Ishikawa (cell line): ENCODE results near the gene MICAL3.

Experiments
- CEBPB ChIP-seq: IDR thresholded peaks from 2 replicates; pipeline ENCODE4 v1.6.1; 2012
- CREB1 ChIP-seq: IDR thresholded peaks from 2 replicates; pipeline ENCODE4 v1.6.1; 2012; ENCODE audit warnings: low read depth
- EGR1 ChIP-seq: IDR thresholded peaks from 2 replicates; pipeline ENCODE4 v1.6.1; 2012
- EP300 ChIP-seq: IDR thresholded peaks from 2 replicates; pipeline ENCODE4 v1.6.1; 2012; ENCODE audit warnings: borderline replicate concordance
- FOXM1 ChIP-seq: IDR thresholded peaks from 2 replicates; pipeline ENCODE4 v1.6.1; 2012; ENCODE audit warnings: low read depth, borderline replicate concordance
- NFIC ChIP-seq: IDR thresholded peaks from 2 replicates; pipeline ENCODE4 v1.6.1; 2012
- RAD21 ChIP-seq: IDR thresholded peaks from 2 replicates; pipeline ENCODE4 v1.6.1; 2012; ENCODE audit warnings: low read depth
- REST ChIP-seq: IDR thresholded peaks from 2 replicates; pipeline ENCODE4 v1.6.1; 2012; ENCODE audit warnings: low read depth, mild to moderate bottlenecking
- TAF1 ChIP-seq: IDR thresholded peaks from 2 replicates; pipeline ENCODE4 v1.6.1; 2012; ENCODE audit warnings: low read depth, mild to moderate bottlenecking
- TCF12 ChIP-seq: IDR thresholded peaks from 2 replicates; pipeline ENCODE4 v1.6.1; 2012; ENCODE audit warnings: low read depth
- TEAD4 ChIP-seq: IDR thresholded peaks from 2 replicates; pipeline ENCODE4 v1.6.1; 2012
- USF1 ChIP-seq: IDR thresholded peaks from 2 replicates; pipeline ENCODE4 v1.6.1; 2012
- YY1 ChIP-seq: IDR thresholded peaks from 2 replicates; pipeline ENCODE4 v1.6.1; 2012; ENCODE audit warnings: low read depth
- ZBTB7A ChIP-seq: IDR thresholded peaks from 2 replicates; pipeline ENCODE4 v1.6.1; 2012; ENCODE audit warnings: low read depth
- TF ChIP-seq, protein P1 (sequence below): IDR thresholded peaks from 2 replicates; pipeline ENCODE4 v1.6.1; 2012

MICAL3 gene

GRCh38 chr22:17808693-17809403, 215.5 kb downstream of the MICAL3 start:
- TF ChIP-seq TAF1 (no peak), FOXM1 (no peak), RAD21 (no peak)
- TF ChIP-seq, protein P1, sequence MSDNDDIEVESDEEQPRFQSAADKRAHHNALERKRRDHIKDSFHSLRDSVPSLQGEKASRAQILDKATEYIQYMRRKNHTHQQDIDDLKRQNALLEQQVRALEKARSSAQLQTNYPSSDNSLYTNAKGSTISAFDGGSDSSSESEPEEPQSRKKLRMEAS, result no peak

DNA sequence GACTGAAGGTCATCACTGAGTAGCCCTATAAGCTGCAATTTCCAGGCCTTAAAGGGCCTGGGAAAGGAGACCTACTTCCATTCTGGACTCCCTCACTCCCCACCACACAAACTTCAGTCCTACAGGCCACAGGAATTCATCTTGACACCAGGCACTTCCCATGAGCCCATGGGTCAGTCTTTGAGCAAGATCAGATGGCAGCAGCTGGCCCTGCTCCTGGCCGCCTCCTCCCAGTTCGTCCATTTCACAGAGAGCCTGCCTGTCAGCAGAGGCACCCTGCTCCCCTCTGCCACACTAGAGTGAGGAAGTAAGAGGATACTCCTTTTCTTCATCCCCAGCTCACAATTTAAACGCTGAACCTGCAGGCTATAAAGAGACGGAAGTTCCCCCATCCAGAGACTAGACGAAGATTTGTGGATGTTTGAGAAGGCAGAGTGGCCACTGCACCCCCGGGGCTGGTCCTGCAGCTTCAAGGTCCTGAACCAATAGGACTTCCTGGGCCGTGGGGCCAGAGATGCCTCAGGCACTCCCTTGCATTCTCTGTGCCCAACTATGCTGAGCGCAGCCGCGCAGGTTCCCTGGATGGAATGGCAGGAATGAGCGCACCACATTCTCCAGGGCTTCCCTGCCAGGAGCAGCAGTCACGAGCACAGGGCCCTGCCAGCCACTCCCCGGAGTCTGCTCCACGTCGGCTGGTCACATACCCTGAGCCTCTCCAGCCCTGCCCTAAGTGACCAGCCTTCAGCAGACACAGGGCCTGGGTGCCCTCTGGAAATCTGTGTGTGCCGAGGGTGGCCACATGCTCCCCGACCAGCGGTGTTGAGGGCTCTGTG, 216.6 kb downstream of the MICAL3 start:
- TF ChIP-seq, protein P1, result no peak
- no peak for TF ChIP-seq FOXM1
- TF ChIP-seq TEAD4, result peak; percentile 90

- TF ChIP-seq FOXM1, result no peak
- TF ChIP-seq TEAD4, result no peak
- TF ChIP-seq ZBTB7A, result no peak
- no peak for TF ChIP-seq TCF12
- no peak for TF ChIP-seq RAD21
- TF ChIP-seq CEBPB, result no peak
- TF ChIP-seq, protein P1, result no peak
- no peak for TF ChIP-seq EP300
- TF ChIP-seq NFIC, result no peak
- TF ChIP-seq EGR1, result no peak
- no peak for TF ChIP-seq USF1
Measured at GRCh38 chr22:17807086-17807485, 217.3 kb downstream of the MICAL3 start.

DNA sequence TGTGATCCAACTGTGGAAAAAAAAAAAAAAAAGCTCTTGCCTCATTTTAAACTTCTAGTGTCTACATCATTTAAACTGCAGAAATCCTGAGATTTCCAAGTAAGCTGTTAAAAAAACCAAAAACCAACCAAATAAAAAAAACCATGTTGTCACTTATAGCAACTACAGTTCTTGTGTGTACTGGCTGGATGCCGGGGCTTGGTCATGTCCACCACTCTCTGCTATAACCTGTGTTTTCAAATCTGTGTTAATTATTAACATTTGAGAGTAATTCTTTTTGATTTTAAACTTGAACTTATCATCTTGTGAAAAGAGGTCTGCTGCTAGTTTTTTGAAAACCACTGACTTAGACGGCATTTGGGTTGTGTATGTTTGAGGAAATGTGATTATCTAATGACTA, 217.9 kb downstream of the MICAL3 start:
- TF ChIP-seq CREB1 (no peak), USF1 (no peak)

DNA sequence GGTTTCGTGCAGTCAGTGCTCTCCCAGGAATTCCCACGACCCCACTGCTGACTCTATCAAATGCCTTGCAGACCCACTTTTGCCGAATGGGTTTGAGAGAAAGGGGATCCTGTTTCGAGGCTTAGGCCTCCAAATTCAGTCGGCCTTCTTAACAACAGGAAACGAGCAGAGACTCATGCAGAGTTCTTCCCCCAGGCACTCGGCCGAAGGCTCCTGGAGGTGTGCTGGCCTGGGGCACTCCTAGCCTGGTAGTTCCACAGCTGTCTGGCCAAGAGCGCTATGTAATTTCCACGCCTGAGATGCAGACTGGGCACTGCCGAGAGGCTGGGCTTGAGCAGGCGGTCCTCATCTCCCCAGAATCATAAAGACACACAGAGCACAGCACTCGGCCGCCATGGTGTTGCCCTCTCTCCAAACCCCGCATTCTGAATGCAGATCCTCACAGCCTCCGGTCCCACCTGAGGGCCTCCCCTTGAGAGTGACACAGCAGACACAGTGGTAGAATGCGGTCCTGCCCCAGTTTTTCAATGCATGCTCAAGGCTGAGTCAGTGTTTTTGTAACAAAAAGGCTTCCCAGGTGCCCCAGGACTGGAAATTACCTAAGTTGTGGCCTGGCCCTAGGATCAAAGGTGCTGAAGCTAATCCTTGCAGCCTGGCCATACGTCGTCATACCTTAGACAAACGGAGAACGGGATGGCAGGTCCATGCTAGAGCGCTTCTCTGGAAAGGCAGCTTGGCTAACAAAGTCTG, 219.9 kb downstream of the MICAL3 start:
- no peak for TF ChIP-seq EP300
- TF ChIP-seq FOXM1, result no peak
- no peak for TF ChIP-seq CREB1
- no peak for TF ChIP-seq TAF1
- TF ChIP-seq YY1, result no peak
- TF ChIP-seq TEAD4, result no peak

- TF ChIP-seq USF1 (no peak), EGR1 (no peak)
Measured at GRCh38 chr22:17803609-17804270, 220.6 kb downstream of the MICAL3 start.

DNA sequence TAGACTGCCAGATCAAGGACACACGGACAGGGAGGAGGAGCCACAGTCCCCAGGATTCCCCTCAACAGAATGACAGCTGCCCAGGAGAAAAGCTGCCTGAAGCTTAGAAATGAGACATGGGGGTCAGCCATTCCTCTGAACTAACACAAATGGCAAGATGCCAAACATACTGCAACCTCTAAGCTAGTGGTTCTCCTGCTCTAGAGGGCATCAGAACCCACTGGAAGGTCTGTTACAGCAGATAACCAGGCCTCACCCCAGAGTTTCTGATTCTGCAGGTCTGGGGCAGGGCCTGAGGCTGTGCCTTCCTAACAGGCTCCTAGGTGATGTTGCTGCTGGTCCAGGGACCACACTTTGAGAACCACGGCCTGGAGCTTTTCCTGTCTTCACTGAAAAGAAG, 221.5 kb downstream of the MICAL3 start:
- TF ChIP-seq FOXM1 (no peak), ZBTB7A (no peak)

DNA sequence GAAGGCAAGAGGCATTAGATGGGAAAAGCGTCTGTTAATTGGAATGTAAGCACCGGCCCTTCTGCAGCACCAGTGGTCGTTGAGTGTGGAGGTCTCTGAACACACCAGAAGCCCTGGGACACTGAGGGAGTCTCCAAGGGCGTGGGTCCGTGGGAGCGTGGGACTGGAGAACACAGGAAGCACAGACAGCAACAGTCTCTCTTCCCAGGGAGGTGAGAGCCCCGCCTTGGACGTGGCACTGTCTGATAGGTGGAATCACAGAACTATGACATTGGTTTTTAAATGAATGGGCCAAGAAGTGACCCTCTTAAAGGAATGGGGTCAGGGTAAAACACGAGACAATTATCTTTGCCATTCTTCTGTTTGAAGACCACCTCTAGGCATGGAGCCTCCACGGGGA, 221.9 kb downstream of the MICAL3 start:
- TF ChIP-seq TEAD4, result no peak
- no peak for TF ChIP-seq REST
- TF ChIP-seq USF1, result no peak
- no peak for TF ChIP-seq FOXM1
- TF ChIP-seq TAF1, result no peak
- no peak for TF ChIP-seq EGR1
- no peak for TF ChIP-seq ZBTB7A
- no peak for TF ChIP-seq NFIC
- TF ChIP-seq, protein P1, result no peak
- TF ChIP-seq YY1, result no peak
- no peak for TF ChIP-seq CREB1
- no peak for TF ChIP-seq CEBPB
